ENCODE measurements around the gene LSM14A. TPM values are rescaled to one million over a fixed set of nuclear protein-coding genes. Genes with fewer than 3 reads are reported as not detected.
"Not testable (repeated sequence)": the region's sequence is repeated elsewhere in the genome, so short reads cannot be mapped to it uniquely, and the experiment has no call there.

The LSM14A gene
- total and polyA plus RNA-seq, 2 of the 8 experiments (the other 6 are each of a cell fraction or from before 2014, with no cell fraction given), result 117 to 195 TPM

DNA sequence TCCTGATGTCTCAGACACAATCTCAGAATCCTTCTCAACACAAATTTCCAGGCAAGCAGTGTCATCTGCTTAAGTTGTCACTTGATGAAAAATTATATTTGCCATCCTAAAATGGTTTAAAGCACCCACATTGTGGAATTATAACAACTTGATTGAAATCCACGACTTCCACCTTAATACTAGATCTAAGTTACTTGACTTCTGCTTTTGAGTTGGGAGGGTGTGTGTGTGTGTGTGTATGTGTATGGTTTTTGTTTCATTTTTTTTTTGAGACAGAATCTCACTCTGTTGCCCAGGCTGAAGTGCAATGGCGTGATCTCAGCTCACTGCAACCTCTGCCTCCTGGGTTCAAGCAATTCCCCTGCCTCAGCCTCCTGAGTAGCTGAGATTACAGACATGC is 10.4 kb upstream of the LSM14A start:
- H3K79me2 ChIP-seq (ENCODE audit: control insufficient read depth in 1 of 2, insufficient read depth in 2 of 2, low read length in 2 of 2); H3K4me2 ChIP-seq (ENCODE audit: insufficient read depth in 1 of 2, low read depth in 2 of 2, low read length in 2 of 2); H2BK120ac ChIP-seq (replicated peaks; ENCODE audit: low read depth, low read length); H3K9ac ChIP-seq (replicated peaks in 1 of 4; ENCODE audit: extremely low read depth in 1 of 4, low read depth in 3 of 4, low read length in 3 of 4); H3K4ac ChIP-seq (replicated peaks; ENCODE audit: insufficient read length, low read depth, low read length); H2BK20ac ChIP-seq (ENCODE audit: low read length); H2BK15ac ChIP-seq (ENCODE audit: low read length); H3K18ac ChIP-seq (ENCODE audit: extremely low read depth, low read length); H2BK5ac ChIP-seq (ENCODE audit: low read depth, low read length); H2BK12ac ChIP-seq (ENCODE audit: low read depth, low read length); H3K36me3 ChIP-seq (ENCODE audit: control insufficient read depth in 2 of 4, insufficient read depth in 4 of 4, low read length in 3 of 4); H3K27me3 ChIP-seq (replicated peaks in 1 of 4; ENCODE audit: control insufficient read depth in 3 of 4, extremely low read depth in 1 of 4, insufficient read depth in 3 of 4, low read length in 3 of 4); H3K4me3 ChIP-seq (ENCODE audit: extremely low read depth in 1 of 4, insufficient read depth in 2 of 4, low read depth in 3 of 4, low read length in 4 of 4); H3K9me3 ChIP-seq (ENCODE audit: insufficient read depth in 2 of 2, low read depth in 1 of 2, low read length in 1 of 2); H2AFZ ChIP-seq (ENCODE audit: low read length); H3K56ac ChIP-seq (replicated peaks; ENCODE audit: insufficient read length, low read depth, low read length); H3K27ac ChIP-seq (ENCODE audit: low read depth, low read length); H2AK5ac ChIP-seq (ENCODE audit: low read depth, low read length); H3K4me1 ChIP-seq (replicated peaks in 1 of 4; ENCODE audit: control insufficient read depth in 3 of 4, insufficient read depth in 4 of 4, low read length in 3 of 4); H3K23me2 ChIP-seq (ENCODE audit: low read depth, low read length); H4K8ac ChIP-seq (ENCODE audit: extremely low read depth, insufficient read depth, low read length); H4K20me1 ChIP-seq (replicated peaks in 1 of 2; ENCODE audit: control insufficient read depth in 1 of 2, insufficient read depth in 2 of 2, low read length in 2 of 2); H3K14ac ChIP-seq (ENCODE audit: insufficient read length); H4K5ac ChIP-seq (ENCODE audit: insufficient read length, low read depth, low read length); CTCF ChIA-PET (ENCODE audit: partially characterized antibody); H4K91ac ChIP-seq (replicated peaks; ENCODE audit: insufficient read length, low read length); H3K23ac ChIP-seq (ENCODE audit: insufficient read length); H3K79me1 ChIP-seq (ENCODE audit: low read depth, low read length); FAIRE-seq; DNase-seq (ENCODE audit: low read depth in 1 of 2, low spot score in 2 of 2): not testable (repeated sequence)
- WGBS, 2 experiments (ENCODE audit: extremely low coverage in 1 of 2, insufficient coverage in 1 of 2, insufficient read length in 1 of 2, insufficient replicate concordance in 2 of 2, low coverage in 1 of 2, low lambda C conversion rate in 2 of 2, missing lambda C conversion rate in 1 of 2), result 82% methylated on average over 2 of the region's 2 CpGs; no CpG with 5 or more reads in 1 of the 2 experiments
- POLR2A ChIA-PET (ENCODE audit: partially characterized antibody), result interaction anchor here (2.8 kb wide), 1 partner anchor 11 kb away, joined by 14 read pairs; the partner anchor contains the start of gene LSM14A
